ENCODE results near the gene C10orf62. TPM values are rescaled to one million over a fixed set of nuclear protein-coding genes. Genes with fewer than 3 reads are reported as not detected.

The C10orf62 gene
- total and polyA plus RNA-seq, 9 of the 15 experiments (the other 6 are each of a cell fraction or from before 2014, with no cell fraction given), result not detected

- no peak for TF ChIP-seq E2F8 (IDR thresholded peaks at IDR 0.05; ENCODE audit: low read depth, partially characterized antibody)
- peak; percentile 29; the same call in 1 of the 2 replicates for TF ChIP-seq BHLHE40 (IDR thresholded peaks at IDR 0.05; ENCODE audit: low read length)
- TF ChIP-seq TSC22D4 (tag; IDR thresholded peaks at IDR 0.05), result no peak
- TF ChIP-seq MLX (CRISPR knock-in tag; conservative IDR thresholded peaks at IDR 0.05), result no peak
- no peak for TF ChIP-seq HNRNPUL1 (IDR thresholded peaks at IDR 0.05; ENCODE audit: low read length)
- peak; percentile 51 for TF ChIP-seq MEIS2 (IDR thresholded peaks at IDR 0.05; ENCODE audit: partially characterized antibody)
- peak; percentile 33; the same call in 1 of the 2 replicates for TF ChIP-seq SPI1 (IDR thresholded peaks at IDR 0.05; ENCODE audit: borderline replicate concordance, low read depth, low read length)
- no peak for TF ChIP-seq HIVEP1 (CRISPR knock-in tag; IDR thresholded peaks at IDR 0.05)
- TF ChIP-seq KDM5B (IDR thresholded peaks at IDR 0.05; ENCODE audit: insufficient replicate concordance, low read depth, low read length), result no peak
- no peak for TF ChIP-seq FOXO4 (CRISPR knock-in tag; IDR thresholded peaks at IDR 0.05)
- TF ChIP-seq MIER1 (IDR thresholded peaks at IDR 0.05; ENCODE audit: low read depth), result no peak
- no peak for TF ChIP-seq TRIM28 (IDR thresholded peaks at IDR 0.05)
- TF ChIP-seq FOS (IDR thresholded peaks at IDR 0.05; ENCODE audit: extremely low read depth, insufficient read length), result peak; percentile 59
- TF ChIP-seq NCOA1 (IDR thresholded peaks at IDR 0.05; ENCODE audit: low read depth), result no peak
- TF ChIP-seq CBX2 (IDR thresholded peaks at IDR 0.05; ENCODE audit: insufficient read depth, low read length, poor library complexity, severe bottlenecking), result no peak
- TF ChIP-seq WHSC1 (IDR thresholded peaks at IDR 0.05; ENCODE audit: low read length), result no peak
- no peak for TF ChIP-seq FIP1L1 (IDR thresholded peaks at IDR 0.05; ENCODE audit: low read depth, low read length, poor library complexity, severe bottlenecking)
- TF ChIP-seq CHCHD3 (CRISPR knock-in tag; IDR thresholded peaks at IDR 0.05), result no peak
- TF ChIP-seq HMBOX1 (IDR thresholded peaks at IDR 0.05), result no peak
- no peak for TF ChIP-seq RB1 (IDR thresholded peaks at IDR 0.05; ENCODE audit: low read depth)
- TF ChIP-seq GTF2E2 (tag; IDR thresholded peaks at IDR 0.05), result no peak
- peak; percentile 92 for TF ChIP-seq FOSL1 (tag; conservative IDR thresholded peaks at IDR 0.05)
- TF ChIP-seq NFE2 (IDR thresholded peaks at IDR 0.05; ENCODE audit: low read depth), result peak; percentile 51; the same call in 1 of the 2 replicates
- peak in 1 of 2 experiments; percentile 60; a peak in 2 of 4 replicates for TF ChIP-seq HDAC1 (IDR thresholded peaks at IDR 0.05)
- no peak for TF ChIP-seq ZNF583 (CRISPR knock-in tag; IDR thresholded peaks at IDR 0.05)
These were observed 46.4 kb upstream of the C10orf62 start (continued) for GRCh38 chr10:97543025-97543546.

All from K562 (cell line).